IMR-90 (cell line): ENCODE measurements around the gene AFF2. TPM values are rescaled to one million over a fixed set of nuclear protein-coding genes. Genes with fewer than 3 reads are reported as not detected.

ENCODE experiments used
- ATAC-seq: fragments of 200-7000 bp; cut with Tn5 transposase; 2 replicates; pipeline ENCODE4 v1.9.1; 2020; ENCODE audit warnings: low read depth, mild to moderate bottlenecking, moderate library complexity
- BruUV-seq: library from RNA; stranded (reverse); fragments of 400-500 nt; replicated peaks from 2 replicates; lab custom pipeline; 2021; lab: Mats Ljungman, UMichigan
- CTCF ChIA-PET: fragments of 300-600 bp; formaldehyde crosslinking; extraction: SDS; loops from one replicate; lab custom pipeline; 2021; ENCODE audit warnings: antibody characterized with exemption; lab: Yijun Ruan, JAX
- POLR2A ChIA-PET: fragments of 300-600 bp; sonication (Branson Sonifier 250); formaldehyde crosslinking; loops from one replicate; lab custom pipeline; 2022; ENCODE audit warnings: antibody characterized with exemption; ENCODE audit not compliant: unreplicated experiment; lab: Charles Lee
- DNase-seq: peaks from one replicate; pipeline ENCODE4 v3.0.0; 2013
- H2AFZ ChIP-seq: replicated peaks from 2 replicates; pipeline ENCODE3; 2013; ENCODE audit warnings: low read length, mild to moderate bottlenecking; ENCODE audit not compliant: poor library complexity
- H2AK5ac ChIP-seq: 2 replicates; pipeline ENCODE4 v1.6.1; 2013; ENCODE audit warnings: low read depth, low read length, inconsistent platforms
- H2AK9ac ChIP-seq: replicated peaks from 2 replicates; pipeline ENCODE3; 2013; ENCODE audit warnings: mild to moderate bottlenecking, low read depth, low read length, moderate library complexity; ENCODE audit not compliant: poor library complexity
- H2BK120ac ChIP-seq: 2 replicates; pipeline ENCODE4 v1.6.1; 2013; ENCODE audit warnings: low read depth, low read length, inconsistent platforms
- H2BK15ac ChIP-seq: 3 replicates; pipeline ENCODE4 v1.6.1; 2013; ENCODE audit warnings: low read depth, low read length, inconsistent platforms
- H2BK20ac ChIP-seq: 2 replicates; pipeline ENCODE4 v1.6.1; 2013; ENCODE audit warnings: low read depth, mild to moderate bottlenecking, inconsistent platforms, low read length, moderate library complexity
- H2BK5ac ChIP-seq: 2 replicates; pipeline ENCODE4 v1.6.1; 2013; ENCODE audit warnings: mild to moderate bottlenecking, low read depth, low read length, inconsistent platforms; ENCODE audit not compliant: poor library complexity, severe bottlenecking
- H3K14ac ChIP-seq: replicated peaks from 2 replicates; pipeline ENCODE4 v1.6.1; 2013; ENCODE audit warnings: low read depth, low read length, inconsistent platforms
- H3K18ac ChIP-seq: 2 replicates; pipeline ENCODE4 v1.6.1; 2013; ENCODE audit warnings: low read depth, low read length, control low read depth
- H3K23ac ChIP-seq: 2 replicates; pipeline ENCODE4 v1.6.1; 2013; ENCODE audit warnings: low read depth, low read length, inconsistent platforms
- H3K27ac ChIP-seq: 2 replicates; pipeline ENCODE4 v1.5.1; 2013; ENCODE audit warnings: mild to moderate bottlenecking, control low read depth, low read length; ENCODE audit not compliant: insufficient read depth
- H3K27me3 ChIP-seq: 2 replicates; pipeline ENCODE4 v1.6.1; 2013; ENCODE audit warnings: low read length; ENCODE audit not compliant: control insufficient read depth, insufficient read depth
- H3K36me3 ChIP-seq: 2 replicates; pipeline ENCODE4 v1.6.1; 2013; ENCODE audit warnings: low read length, mixed read lengths; ENCODE audit not compliant: control insufficient read depth, insufficient read depth
- H3K4ac ChIP-seq: 2 replicates; pipeline ENCODE4 v1.6.1; 2013; ENCODE audit warnings: low read depth, low read length, inconsistent platforms
- H3K4me1 ChIP-seq: 2 replicates; pipeline ENCODE4 v1.6.1; 2013; ENCODE audit warnings: low read length, mixed read lengths; ENCODE audit not compliant: control insufficient read depth, insufficient read depth
- H3K4me2 ChIP-seq: 2 replicates; pipeline ENCODE4 v1.6.1; 2013; ENCODE audit warnings: low read depth, mild to moderate bottlenecking, control low read depth, low read length, moderate library complexity
- H3K4me3 ChIP-seq: 2 replicates; pipeline ENCODE4 v1.5.1; 2013; ENCODE audit warnings: low read depth, mild to moderate bottlenecking, control low read depth, low read length, moderate library complexity; ENCODE audit not compliant: insufficient read depth
- H3K56ac ChIP-seq: 2 replicates; pipeline ENCODE4 v1.6.1; 2013; ENCODE audit warnings: low read length, inconsistent platforms; ENCODE audit not compliant: insufficient read depth; ENCODE audit errors: extremely low read depth
- H3K79me1 ChIP-seq, 2 experiments: 2 replicates each; pipeline ENCODE4 v1.6.1; 2013; ENCODE audit warnings: low read length in 2 of 2, inconsistent platforms in 1 of 2, low read depth in 1 of 2
- H3K9ac ChIP-seq: 2 replicates; pipeline ENCODE4 v1.6.1; 2013; ENCODE audit warnings: low read depth, low read length, control low read depth
- H3K9me1 ChIP-seq: 2 replicates; pipeline ENCODE4 v1.6.1; 2013; ENCODE audit warnings: low read length, inconsistent platforms; ENCODE audit not compliant: insufficient read depth
- H3K9me3 ChIP-seq: 2 replicates; pipeline ENCODE4 v1.6.1; 2013; ENCODE audit warnings: low read length; ENCODE audit not compliant: control insufficient read depth, insufficient read depth
- H4K20me1 ChIP-seq: 2 replicates; pipeline ENCODE4 v1.6.1; 2013; ENCODE audit warnings: low read length, inconsistent platforms; ENCODE audit not compliant: insufficient read depth
- H4K5ac ChIP-seq: 2 replicates; pipeline ENCODE4 v1.6.1; 2013; ENCODE audit warnings: mild to moderate bottlenecking, low read depth, low read length, control low read depth
- H4K8ac ChIP-seq, 2 experiments: 2 replicates each; pipeline ENCODE4 v1.6.1; 2013; ENCODE audit warnings: low read depth in 2 of 2, low read length in 2 of 2, control low read depth in 1 of 2, inconsistent platforms in 1 of 2
- H4K91ac ChIP-seq: 2 replicates; pipeline ENCODE4 v1.6.1; 2013; ENCODE audit warnings: low read depth, low read length, inconsistent platforms; ENCODE audit not compliant: insufficient read depth
- BHLHE40 ChIP-seq: fragments of 150-350 bp; IDR thresholded peaks from 2 replicates; pipeline ENCODE4 v1.6.1; 2016; ENCODE audit warnings: mild to moderate bottlenecking, low read depth, low read length
- CEBPB ChIP-seq: IDR thresholded peaks from 2 replicates; pipeline ENCODE4 v1.6.1; 2012; ENCODE audit warnings: low read depth, low read length, improper control_type of control experiment
- CHD1 ChIP-seq: IDR thresholded peaks from 2 replicates; pipeline ENCODE4 v1.6.1; 2012; ENCODE audit warnings: low read depth, low read length, improper control_type of control experiment
- MAFK ChIP-seq: IDR thresholded peaks from 2 replicates; pipeline ENCODE4 v1.6.1; 2012; ENCODE audit warnings: low read depth, low read length, improper control_type of control experiment
- MAZ ChIP-seq: IDR thresholded peaks from 2 replicates; pipeline ENCODE4 v1.6.1; 2012; ENCODE audit warnings: low read depth, mild to moderate bottlenecking, low read length, improper control_type of control experiment, moderate library complexity, borderline replicate concordance
- MXI1 ChIP-seq: IDR thresholded peaks from 2 replicates; pipeline ENCODE4 v1.6.1; 2012; ENCODE audit warnings: low read depth, mild to moderate bottlenecking, low read length, moderate library complexity, borderline replicate concordance
- POLR2A ChIP-seq: IDR thresholded peaks from 2 replicates; pipeline ENCODE4 v1.6.1; 2012; ENCODE audit warnings: mild to moderate bottlenecking, low read depth, low read length
- RAD21 ChIP-seq: IDR thresholded peaks from 2 replicates; pipeline ENCODE4 v1.6.1; 2012; ENCODE audit warnings: low read length, improper control_type of control experiment
- RCOR1 ChIP-seq: IDR thresholded peaks from 2 replicates; pipeline ENCODE4 v1.6.1; 2012; ENCODE audit warnings: mild to moderate bottlenecking, low read length, improper control_type of control experiment; ENCODE audit not compliant: insufficient replicate concordance
- SMC3 ChIP-seq: fragments of 150-350 bp; IDR thresholded peaks from 2 replicates; pipeline ENCODE4 v1.6.1; 2016; ENCODE audit warnings: low read depth, mild to moderate bottlenecking, antibody characterized with exemption, low read length, moderate library complexity
- USF2 ChIP-seq: fragments of 150-350 bp; IDR thresholded peaks from 2 replicates; pipeline ENCODE4 v1.6.1; 2017; ENCODE audit warnings: mild to moderate bottlenecking, antibody characterized with exemption, low read length, low read depth
- WGBS, 2 experiments: methylation state at CpG; one replicate each; pipeline versions ENCODE4 v1.1.5 to v1.1.7; 2013; ENCODE audit warnings: missing lambda C conversion rate in 2 of 2; ENCODE audit not compliant: insufficient read length in 1 of 2; ENCODE audit errors: extremely low coverage in 2 of 2; 5-methylcytosine and 5-hydroxymethylcytosine counted together
- dilution Hi-C: fragments of 300-500 bp; cut with HindIII; formaldehyde crosslinking; loops from one replicate; pipeline ENCODE4 v1.14.3; 2018; ENCODE audit warnings: low sequenced_read_pairs; ENCODE audit not compliant: unreplicated experiment
- in situ Hi-C: fragments of 300-500 bp; cut with MboI; formaldehyde crosslinking; loops from 3 replicates; pipeline ENCODE4 v1.14.3; 2019; ENCODE audit warnings: low sequenced_read_pairs, inconsistent platforms, mixed read lengths
- intact Hi-C: fragments of 100-400 bp; cut with micrococcal nuclease; formaldehyde crosslinking; loops from 2 replicates; pipeline ENCODE4 v1.10.0; 2022
- polyA plus RNA-seq, 3 experiments: library from polyadenylated mRNA; depleted of rRNA; stranded (reverse); fragments of >200 nt; gene quantifications; 2 replicates each; pipeline ENCODE4 v1.2.3, GENCODE V29; 2012; ENCODE audit warnings: low replicate concordance in 1 of 3
- total RNA-seq: library from RNA; depleted of rRNA; stranded (reverse); fragments of >200 nt; gene quantifications from 2 replicates; pipeline ENCODE4 v1.2.3, GENCODE V29; 2012
- TF ChIP-seq, protein P1 (sequence below): conservative IDR thresholded peaks from 2 replicates; pipeline ENCODE4 v1.5.1; 2012; ENCODE audit warnings: mild to moderate bottlenecking, low read depth, low read length, improper control_type of control experiment
- TF ChIP-seq, protein P2 (sequence below): fragments of 150-350 bp; IDR thresholded peaks from 2 replicates; pipeline ENCODE4 v1.6.1; 2016; ENCODE audit warnings: low read depth, mild to moderate bottlenecking, low read length, moderate library complexity, borderline replicate concordance

The AFF2 gene
- total and polyA plus RNA-seq, 2 of the 4 experiments (the other 2 are of a cell fraction), result 0.15 to 0.72 TPM

DNA sequence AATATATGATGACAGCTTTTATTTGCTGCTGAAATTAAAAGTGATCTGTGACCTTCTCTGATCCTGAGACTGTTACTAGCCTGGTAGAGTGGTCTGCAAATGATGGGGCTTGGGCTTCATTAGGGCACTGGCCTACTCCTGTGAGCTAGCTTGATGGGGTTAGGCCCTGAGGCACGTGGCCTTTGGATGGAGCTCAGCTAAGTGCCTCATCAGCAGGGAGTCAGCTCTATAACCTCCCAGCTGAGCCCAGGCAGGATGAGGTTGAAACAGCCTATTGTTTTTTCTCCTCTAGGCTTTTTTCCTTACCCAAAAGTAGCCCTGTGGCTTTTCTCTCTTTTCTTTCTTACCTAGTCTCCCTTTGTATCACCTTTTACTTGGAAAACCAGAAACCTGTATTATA, 92.2 kb downstream of the AFF2 start:
- dilution Hi-C loops (no loop called here), in situ Hi-C loops (no loop called here), intact Hi-C loops (no loop called here)
- no peak overlapping the region for H4K91ac ChIP-seq
- no peak overlapping the region for H3K27ac ChIP-seq
- H2BK120ac ChIP-seq, result no peak overlapping the region
- no peaks in the 10 kb centered on the region for H3K4me1 ChIP-seq
- H2AK9ac ChIP-seq, result no peak overlapping the region
- no peak overlapping the region for H2BK20ac ChIP-seq
- ATAC-seq, result no peak
- H3K18ac ChIP-seq, result no peak overlapping the region
- no peaks in the 10 kb centered on the region for H4K20me1 ChIP-seq
- no peaks in the 10 kb centered on the region for H3K9me1 ChIP-seq
- H3K27me3 ChIP-seq, result no peaks in the 10 kb centered on the region
- H3K79me1 ChIP-seq, result no peaks in the 10 kb centered on the region
- no peaks in the 10 kb centered on the region for H3K36me3 ChIP-seq
- H3K4ac ChIP-seq, result no peak overlapping the region
- no peak overlapping the region for H2BK15ac ChIP-seq
- no peak overlapping the region for H3K4me2 ChIP-seq
- H3K9ac ChIP-seq, result no peak overlapping the region
- H2AK5ac ChIP-seq, result no peak overlapping the region
- no peak overlapping the region for H3K23ac ChIP-seq
- no peak overlapping the region for H2AFZ ChIP-seq
- POLR2A ChIA-PET, result no interaction called here
- H2BK5ac ChIP-seq, result no peak overlapping the region
- DNase-seq, result no peak
- peaks cover 4% of the 10 kb centered on the region; the same call in 1 of the 2 replicates for H3K9me3 ChIP-seq
- no peak overlapping the region for H4K5ac ChIP-seq
- no peak for TF ChIP-seq BHLHE40
- TF ChIP-seq CHD1, result no peak
- TF ChIP-seq MAZ, result no peak
- TF ChIP-seq MXI1, result no peak
- no peak for TF ChIP-seq USF2
- no peak for TF ChIP-seq MAFK
- no peak for TF ChIP-seq CEBPB
- TF ChIP-seq, protein P1, sequence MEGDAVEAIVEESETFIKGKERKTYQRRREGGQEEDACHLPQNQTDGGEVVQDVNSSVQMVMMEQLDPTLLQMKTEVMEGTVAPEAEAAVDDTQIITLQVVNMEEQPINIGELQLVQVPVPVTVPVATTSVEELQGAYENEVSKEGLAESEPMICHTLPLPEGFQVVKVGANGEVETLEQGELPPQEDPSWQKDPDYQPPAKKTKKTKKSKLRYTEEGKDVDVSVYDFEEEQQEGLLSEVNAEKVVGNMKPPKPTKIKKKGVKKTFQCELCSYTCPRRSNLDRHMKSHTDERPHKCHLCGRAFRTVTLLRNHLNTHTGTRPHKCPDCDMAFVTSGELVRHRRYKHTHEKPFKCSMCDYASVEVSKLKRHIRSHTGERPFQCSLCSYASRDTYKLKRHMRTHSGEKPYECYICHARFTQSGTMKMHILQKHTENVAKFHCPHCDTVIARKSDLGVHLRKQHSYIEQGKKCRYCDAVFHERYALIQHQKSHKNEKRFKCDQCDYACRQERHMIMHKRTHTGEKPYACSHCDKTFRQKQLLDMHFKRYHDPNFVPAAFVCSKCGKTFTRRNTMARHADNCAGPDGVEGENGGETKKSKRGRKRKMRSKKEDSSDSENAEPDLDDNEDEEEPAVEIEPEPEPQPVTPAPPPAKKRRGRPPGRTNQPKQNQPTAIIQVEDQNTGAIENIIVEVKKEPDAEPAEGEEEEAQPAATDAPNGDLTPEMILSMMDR, result no peak
- TF ChIP-seq, protein P2, sequence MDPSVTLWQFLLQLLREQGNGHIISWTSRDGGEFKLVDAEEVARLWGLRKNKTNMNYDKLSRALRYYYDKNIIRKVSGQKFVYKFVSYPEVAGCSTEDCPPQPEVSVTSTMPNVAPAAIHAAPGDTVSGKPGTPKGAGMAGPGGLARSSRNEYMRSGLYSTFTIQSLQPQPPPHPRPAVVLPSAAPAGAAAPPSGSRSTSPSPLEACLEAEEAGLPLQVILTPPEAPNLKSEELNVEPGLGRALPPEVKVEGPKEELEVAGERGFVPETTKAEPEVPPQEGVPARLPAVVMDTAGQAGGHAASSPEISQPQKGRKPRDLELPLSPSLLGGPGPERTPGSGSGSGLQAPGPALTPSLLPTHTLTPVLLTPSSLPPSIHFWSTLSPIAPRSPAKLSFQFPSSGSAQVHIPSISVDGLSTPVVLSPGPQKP, result no peak
- no peak for TF ChIP-seq RCOR1
- no peak for TF ChIP-seq RAD21
- TF ChIP-seq SMC3, result no peak
- no peak for TF ChIP-seq POLR2A
- WGBS, 2 experiments, result no CpG with 5 or more reads among the region's 1 CpG
- no peak overlapping the region for H3K4me3 ChIP-seq
- no peak overlapping the region for H4K8ac ChIP-seq
- no peak overlapping the region for H3K14ac ChIP-seq
- CTCF ChIA-PET, result no interaction called here
- BruUV-seq, result no TSS peak
- no peak overlapping the region for H3K56ac ChIP-seq
